ENCODE results near the gene APOL4. TPM values are rescaled to one million over a fixed set of nuclear protein-coding genes. Genes with fewer than 3 reads are reported as not detected.
"Not testable (repeated sequence)": the region's sequence is repeated elsewhere in the genome, so short reads cannot be mapped to it uniquely, and the experiment has no call there.

APOL4 gene
- polyA plus RNA-seq, 3 donors, result 6.1 to 39.1 (median 38.9) TPM

DNA sequence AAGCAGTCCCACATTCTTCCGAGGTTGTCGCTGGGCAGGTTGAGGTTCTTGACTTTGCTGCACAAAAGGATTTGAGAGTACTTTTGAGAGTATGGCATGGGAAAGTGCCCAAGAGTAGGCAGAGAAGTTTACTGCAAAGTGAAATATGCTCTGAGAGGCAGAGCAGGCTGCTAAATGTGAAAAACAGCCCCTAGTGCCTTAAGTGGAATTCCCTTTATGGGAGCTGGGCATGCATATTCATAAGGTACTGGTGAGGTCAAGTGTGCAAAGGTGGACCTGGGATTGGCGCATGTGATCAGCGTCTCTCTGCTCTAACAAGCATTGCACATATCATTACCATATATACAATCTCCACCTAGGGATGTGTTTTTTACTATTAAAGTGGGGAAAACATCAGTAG lies 12.0 kb upstream of the APOL4 start:
- no peak overlapping the region for H3K27ac ChIP-seq (ENCODE audit: low read depth, low read length)
- WGBS, 3 donors, result 81 to 93% (median 84%) methylated on average over 4 of the region's 4 CpGs

DNA sequence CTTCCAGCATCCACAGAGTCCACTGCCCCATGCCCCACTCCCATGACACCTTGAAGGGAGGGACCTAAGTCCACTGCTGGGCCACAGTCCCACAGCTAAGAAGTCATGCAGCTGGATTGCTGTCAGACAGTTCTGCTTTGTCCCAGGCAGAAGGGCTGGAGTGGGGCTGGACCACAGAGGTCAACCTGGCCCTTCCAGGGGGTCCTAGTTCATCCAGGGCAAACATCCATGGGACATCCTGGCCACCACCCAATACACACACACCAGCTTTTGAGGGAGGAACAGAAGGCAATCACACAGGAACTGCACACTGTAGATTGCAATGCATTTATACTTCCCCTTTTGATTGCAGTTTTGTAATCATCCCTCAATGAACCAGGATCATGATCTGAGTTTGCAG lies 11.3 kb upstream of the APOL4 start:
- no peak overlapping the region for H3K27ac ChIP-seq (ENCODE audit: low read depth, low read length)

DNA sequence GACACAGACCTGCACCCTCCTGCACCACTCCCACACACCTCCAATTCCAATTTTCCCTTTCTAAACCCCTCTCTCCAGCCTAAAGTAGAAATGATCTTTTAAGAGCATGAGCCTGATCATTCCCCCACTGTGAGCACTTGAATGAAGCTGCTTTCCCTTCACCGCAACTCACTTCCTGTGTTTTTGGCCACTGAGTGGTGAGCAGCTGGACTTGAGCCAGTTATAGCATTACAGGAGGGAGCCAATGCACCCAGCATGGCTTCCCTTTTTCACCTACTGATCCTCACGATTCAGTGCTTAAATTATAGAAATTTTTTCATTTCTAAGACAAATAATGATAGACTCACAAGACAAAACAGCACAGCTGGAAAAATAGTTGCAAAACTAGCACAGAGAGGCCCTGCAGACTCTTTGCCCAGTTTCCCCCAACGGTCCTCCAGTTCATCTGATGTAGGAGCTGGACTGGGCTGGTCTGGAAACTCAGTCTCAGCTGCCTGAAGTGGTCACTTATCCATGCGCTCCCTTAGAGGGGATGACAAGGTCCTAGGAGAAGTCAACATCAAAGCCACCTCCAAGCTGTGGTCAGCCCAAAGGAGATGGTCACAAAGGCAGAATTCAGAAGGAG lies 9.7 kb upstream of the APOL4 start:
- no peak overlapping the region for H3K27ac ChIP-seq (ENCODE audit: low read depth, low read length)
- 43 to 68% (median 49%) methylated on average over 4 of the region's 4 CpGs for WGBS, 3 donors

DNA sequence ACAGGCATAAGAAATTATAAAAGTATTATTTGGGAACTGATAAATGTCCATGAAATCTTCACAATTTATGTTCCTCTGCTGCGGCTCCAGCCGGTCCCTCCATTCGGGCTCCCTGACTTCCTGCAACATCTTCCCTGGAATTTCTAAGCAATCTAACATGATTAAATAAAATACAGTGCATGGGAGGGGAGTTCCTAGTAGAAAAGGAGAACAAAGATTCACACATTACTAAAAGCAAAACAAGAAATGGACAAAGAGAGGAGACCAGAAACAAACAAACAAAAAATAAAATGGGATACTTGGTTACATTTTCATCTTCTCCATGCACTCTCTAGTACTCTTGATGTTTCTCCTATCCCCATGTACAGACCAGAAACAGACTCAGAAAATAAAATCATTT lies 8.6 kb upstream of the APOL4 start:
- H3K27ac ChIP-seq (ENCODE audit: low read depth, low read length), result no peak overlapping the region
- 71 to 93% (median 81%) methylated on average over 3 of the region's 3 CpGs for WGBS, 3 donors

DNA sequence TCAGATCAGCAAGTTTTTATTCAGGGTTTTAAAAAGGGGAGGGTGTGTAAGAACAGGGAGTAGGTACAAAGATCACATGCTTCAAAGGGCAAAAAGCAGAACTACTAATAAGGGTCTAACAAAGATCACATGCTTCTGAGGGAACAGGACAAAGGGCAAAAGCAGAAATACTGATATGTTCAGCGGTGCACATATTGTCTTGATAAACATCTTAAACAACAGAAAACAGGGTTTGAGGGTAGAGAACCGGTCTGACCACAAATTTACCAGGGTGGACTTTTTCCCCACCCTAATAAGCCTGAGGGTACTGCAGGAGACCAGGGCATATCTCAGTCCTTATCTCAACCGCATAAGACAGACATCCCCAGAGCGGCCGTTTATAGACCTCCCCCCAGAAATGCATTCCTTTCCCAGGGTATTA lies 7.9 kb upstream of the APOL4 start:
- H3K27ac ChIP-seq (ENCODE audit: low read depth, low read length), result not testable (repeated sequence)
- WGBS, 3 donors, result 74 to 78% (median 74%) methylated on average over 5 of the region's 5 CpGs

DNA sequence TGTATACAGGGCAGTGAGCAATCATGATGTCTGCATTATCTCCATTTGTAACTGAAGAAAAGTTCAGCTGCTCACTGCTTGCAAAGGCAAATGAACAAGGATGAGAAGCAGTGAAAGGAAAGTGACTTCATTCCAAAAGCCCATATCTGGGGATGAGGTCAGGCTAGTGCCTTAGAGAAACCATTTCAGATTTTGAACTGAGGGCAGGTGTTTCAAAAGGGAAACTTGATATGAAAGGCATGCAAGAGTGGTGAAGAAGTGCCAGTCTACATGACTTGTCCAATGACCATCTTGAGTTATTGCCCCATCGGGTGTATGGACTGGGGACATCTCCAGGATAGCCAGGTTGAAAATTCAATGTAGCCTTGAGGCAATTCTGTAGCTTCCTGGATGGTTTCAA lies 7.3 kb upstream of the APOL4 start:
- no peak overlapping the region for H3K27ac ChIP-seq (ENCODE audit: low read depth, low read length)
- 96 to 100% (median 97%) methylated on average over 1 of the region's 1 CpG for WGBS, 3 donors

DNA sequence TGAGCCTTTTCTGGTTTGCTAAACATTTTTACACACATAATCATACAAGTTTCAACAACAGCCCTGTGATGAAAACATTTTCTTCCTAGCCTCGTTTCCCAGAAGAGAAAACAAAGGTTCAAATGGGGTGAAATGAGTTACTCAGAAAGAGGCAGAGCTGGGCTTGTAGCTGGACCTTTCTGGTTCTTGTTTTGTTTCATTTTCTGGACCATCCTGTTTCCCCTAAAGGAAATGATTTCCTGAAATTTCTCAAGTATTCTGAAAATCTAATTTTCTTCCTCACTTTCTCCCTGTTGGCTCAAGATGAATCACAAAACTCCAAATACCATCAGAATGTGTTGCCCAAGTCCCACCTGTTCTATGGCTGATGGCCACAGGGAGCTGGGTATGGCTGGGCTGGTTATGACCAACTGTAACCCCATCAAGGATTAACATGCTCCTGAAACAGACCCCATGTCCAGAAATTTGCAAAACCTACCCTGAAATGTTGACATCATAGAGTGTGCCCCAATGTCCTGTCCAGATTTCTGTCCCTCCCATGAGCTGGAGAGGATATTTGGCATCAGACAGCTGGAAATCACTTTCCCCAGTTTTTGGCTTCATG lies 6.7 kb upstream of the APOL4 start:
- H3K27ac ChIP-seq (ENCODE audit: low read depth, low read length), result no peak overlapping the region
- 24 to 34% (median 25%) methylated on average over 1 of the region's 1 CpG for WGBS, 3 donors

DNA sequence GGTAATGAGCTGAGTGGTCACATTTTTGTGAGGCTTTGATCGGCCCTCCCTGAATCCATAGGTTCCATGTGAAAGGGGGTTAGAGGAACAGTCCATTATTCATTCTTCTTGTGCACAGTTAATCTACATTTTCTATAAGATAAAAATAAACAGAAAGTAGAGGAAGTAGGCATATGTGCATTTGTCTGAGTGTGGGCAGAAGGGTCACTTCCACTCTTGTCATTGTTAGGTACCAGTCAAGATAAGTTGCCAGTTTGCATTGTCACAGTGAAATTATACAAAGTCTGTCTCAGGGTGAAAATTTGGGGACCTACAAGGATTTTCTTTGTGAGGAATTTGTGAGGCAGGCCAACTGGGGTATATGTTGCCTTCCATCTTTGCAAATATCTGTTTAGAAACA lies 4.6 kb upstream of the APOL4 start:
- H3K27ac ChIP-seq (ENCODE audit: low read depth, low read length), result no peak overlapping the region
- 93 to 100% (median 95%) methylated on average over 1 of the region's 1 CpG for WGBS, 3 donors

DNA sequence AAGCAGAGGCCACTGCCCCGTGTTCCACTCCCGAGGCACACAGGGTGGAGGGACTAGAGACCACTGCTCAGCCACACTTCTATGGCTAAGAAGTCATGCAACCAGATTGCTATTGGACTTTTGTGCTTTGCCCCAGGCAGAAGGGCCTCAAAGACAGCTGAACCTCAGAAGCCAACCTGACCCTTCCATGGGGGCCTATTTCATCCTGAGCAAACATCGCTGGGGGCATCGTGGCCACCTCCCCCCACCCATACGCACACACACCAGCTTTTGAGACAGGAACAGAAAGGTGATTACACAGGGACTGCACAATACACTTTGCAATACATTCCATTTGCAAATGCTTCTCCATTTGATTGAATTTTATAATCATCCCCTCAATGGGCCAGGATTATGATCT lies 4.0 kb upstream of the APOL4 start:
- WGBS, 3 donors, result 70 to 85% (median 76%) methylated on average over 5 of the region's 5 CpGs
- not testable (repeated sequence) for H3K27ac ChIP-seq (ENCODE audit: low read depth, low read length)

DNA sequence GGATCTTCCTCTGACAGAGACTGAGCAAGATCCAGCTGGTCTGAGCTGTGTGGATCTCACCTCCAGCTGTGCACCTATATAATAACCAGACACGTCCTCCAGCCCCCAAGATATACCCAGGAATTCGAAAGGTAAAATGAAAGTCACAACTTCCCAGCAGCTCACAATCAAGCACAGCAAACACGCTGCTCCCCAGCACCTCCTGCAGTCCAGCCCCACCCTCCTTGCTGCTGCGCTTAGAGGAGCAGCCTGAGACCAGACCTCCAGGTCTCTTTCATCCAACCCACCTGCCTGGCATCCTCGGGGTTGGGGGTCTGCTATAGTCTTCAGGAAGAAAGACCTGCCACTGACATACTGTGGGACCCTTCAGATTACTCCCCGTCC lies 3.0 kb upstream of the APOL4 start:
- H3K27ac ChIP-seq (ENCODE audit: low read depth, low read length), result no peak overlapping the region
- 58 to 65% (median 64%) methylated on average over 6 of the region's 6 CpGs for WGBS, 3 donors

DNA sequence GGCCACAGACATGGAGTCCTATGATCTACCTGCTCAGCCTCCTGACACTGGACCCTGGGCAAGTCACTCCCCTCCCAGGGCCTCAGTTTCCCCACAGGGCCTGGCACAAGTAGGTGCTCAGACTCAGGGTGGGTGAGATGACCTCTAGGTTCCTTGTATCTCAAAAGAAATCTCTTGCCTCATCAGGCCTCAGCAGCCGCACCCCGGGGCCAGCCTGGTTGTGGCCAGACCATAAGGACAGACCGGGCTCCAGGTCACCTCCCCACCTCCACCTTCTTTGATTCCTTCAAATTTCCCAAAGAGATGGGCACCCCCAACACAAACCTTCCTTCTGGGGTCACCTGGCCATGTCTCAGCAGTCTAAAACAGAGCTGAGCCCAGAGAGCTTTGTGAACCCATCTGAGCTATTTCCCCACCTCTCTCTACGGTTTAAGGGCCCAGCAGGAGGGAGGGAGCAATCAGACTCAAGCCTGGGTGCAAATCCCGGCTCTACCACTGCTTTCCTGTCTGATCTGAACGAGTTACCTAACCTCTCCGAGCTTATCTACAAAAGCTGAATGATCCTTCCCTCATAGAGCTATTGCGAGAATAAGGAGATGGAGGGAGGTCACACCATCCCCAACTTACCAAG lies 2.5 kb upstream of the APOL4 start:
- no peak overlapping the region for H3K27ac ChIP-seq (ENCODE audit: low read depth, low read length)
- WGBS, 3 donors, result 74 to 82% (median 77%) methylated on average over 8 of the region's 8 CpGs

DNA sequence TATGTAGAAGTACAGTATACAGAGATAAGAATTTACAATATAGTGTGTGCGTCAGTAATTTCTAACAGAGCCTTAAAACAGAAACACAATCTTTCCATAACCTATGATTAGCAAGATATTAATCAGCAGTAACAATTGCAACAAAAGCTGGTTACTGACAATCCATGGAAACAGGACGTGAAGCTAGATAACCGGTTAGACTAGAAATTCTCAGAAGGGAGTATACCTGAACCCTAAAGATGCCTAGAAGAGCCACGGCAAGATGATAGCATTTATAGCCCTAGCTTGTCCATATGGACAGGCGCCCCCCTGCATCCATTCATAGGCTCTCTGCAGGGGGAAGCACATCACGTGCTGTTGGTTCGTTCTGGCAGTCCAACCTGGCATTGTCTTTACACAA lies 1.8 kb upstream of the APOL4 start:
- H3K27ac ChIP-seq (ENCODE audit: low read depth, low read length), result not testable (repeated sequence)

DNA sequence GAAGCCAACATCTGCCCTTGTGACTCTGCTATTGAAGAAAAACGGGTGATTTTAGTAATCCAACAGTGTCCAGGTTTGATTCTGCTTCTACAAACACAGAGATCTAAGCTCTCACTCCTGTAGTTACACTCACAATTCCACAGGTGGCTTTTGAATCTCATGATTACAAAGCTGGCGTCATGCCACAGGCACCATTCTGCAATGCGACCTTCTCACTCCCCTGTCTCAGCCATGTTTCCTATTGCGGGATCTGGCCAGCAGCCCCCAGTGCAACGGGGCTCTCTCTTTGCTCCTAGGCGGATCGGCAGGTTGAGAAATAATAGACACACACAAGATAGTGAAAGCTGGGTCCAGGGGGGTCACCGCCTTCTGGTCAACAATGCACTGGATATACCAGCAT lies 1.3 kb upstream of the APOL4 start:
- WGBS, 3 donors, result 19 to 55% (median 46%) methylated on average over 8 of the region's 8 CpGs

More for the DNA sequence above, 1.8 kb upstream of the APOL4 start:
- WGBS, 3 donors, result 63 to 86% (median 81%) methylated on average over 7 of the region's 7 CpGs

DNA sequence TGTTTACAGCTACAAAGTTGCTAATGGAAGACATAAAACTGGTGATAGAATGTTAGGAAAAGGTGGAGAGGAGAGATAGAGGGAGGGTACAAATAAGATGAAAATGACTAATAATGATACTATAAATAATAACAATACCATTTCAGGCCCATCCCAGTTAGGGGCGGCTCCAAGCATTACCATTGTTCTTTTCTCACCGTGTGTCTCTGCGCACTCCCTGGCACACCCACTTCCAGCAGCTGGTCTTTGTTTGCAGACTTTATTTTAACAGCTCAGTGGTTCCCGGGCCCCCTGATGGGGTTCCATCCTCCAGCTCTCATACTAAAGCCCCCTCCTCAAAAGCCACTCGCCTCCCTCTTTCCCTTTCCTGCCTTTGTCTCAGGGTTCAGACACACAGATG lies 584 bp downstream of the APOL4 start:
- 69 to 86% (median 71%) methylated on average over 1 of the region's 5 CpGs for WGBS, 3 donors
- not testable (repeated sequence) for H3K27ac ChIP-seq (ENCODE audit: low read depth, low read length)

More for the DNA sequence above, 1.3 kb upstream of the APOL4 start:
- H3K27ac ChIP-seq (ENCODE audit: low read depth, low read length), result not testable (repeated sequence)

DNA sequence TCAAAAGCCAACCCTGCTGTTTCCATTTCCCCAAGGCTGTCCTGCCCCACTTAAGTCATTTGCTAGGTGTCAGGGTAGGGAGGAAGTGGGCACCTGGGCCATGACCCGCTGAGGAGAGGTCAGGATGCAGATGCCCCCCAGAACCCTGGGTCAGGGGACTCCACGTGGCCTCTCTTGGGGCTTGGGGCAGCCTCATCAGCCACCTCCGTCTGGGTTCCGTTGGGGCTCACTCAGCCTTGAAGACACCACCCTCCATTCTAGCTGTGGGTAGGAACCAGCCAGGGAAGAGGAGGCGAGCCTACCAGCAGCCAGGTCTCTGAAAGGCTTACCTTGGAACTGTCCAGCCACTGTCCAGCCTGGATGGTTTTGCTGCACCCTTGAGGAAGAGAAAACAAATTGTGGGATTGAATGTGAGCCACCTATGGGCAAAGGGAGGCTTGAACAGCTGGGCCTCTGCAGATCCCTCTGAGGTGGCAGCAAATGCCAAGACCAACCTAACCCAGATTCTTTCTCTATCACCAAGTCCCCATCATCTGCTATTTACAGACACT lies 2.5 kb downstream of the APOL4 start:
- 72 to 88% (median 86%) methylated on average over 5 of the region's 5 CpGs for WGBS, 3 donors

DNA sequence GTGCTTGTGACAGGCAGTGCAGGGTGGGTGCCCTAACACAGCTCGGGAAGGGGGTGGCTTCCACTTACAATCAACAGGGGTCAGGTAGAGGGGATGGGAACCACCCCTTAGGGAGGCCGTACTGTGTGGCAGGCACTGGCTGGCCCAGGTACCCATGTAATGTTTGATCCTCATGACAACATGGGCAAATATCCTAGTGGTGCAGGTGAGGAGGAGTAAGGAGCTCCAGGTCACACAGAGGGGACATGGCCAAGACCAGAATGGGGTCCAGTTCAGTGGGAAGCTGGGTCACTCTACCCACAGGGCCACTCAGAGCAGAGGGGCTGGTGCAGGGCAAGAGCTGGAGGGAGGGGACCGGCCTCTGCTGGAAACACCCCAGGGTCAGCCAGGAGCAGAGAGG lies 3.1 kb downstream of the APOL4 start:
- 87 to 96% (median 91%) methylated on average over 3 of the region's 3 CpGs for WGBS, 3 donors
- no peak overlapping the region for H3K27ac ChIP-seq (ENCODE audit: low read depth, low read length)

More for the DNA sequence above, 2.5 kb downstream of the APOL4 start:
- H3K27ac ChIP-seq (ENCODE audit: low read depth, low read length), result no peak overlapping the region

DNA sequence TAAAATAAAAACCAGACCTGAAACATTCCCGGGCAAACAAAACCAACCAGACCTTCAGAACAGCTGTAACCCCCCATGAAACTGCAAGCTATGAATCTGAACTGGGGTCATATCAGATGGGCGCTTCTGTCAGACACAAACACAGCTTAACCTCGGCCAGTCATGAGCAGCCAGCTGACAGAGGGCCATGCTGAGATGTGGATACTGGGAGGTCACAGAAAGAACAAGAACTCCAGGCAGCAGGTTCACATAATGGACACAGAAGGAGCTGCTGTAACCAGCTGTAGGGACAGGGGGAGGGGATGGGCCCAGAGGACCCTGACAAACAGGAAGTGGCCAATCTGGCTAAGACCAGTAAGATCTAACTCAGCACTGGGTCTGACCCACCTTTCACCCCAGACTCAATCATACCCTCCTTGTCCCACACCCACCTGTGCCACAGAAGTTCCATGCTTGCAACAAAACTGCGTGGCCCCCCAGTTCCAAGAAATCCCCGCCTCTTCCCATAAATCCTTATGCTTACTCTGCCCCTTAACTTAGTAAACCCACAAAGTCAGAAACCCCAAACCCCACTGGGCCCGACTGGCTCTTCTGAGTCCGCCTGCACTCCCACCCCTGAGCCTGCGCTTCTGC lies 4.0 kb downstream of the APOL4 start:
- H3K27ac ChIP-seq (ENCODE audit: low read depth, low read length), result no peak overlapping the region

DNA sequence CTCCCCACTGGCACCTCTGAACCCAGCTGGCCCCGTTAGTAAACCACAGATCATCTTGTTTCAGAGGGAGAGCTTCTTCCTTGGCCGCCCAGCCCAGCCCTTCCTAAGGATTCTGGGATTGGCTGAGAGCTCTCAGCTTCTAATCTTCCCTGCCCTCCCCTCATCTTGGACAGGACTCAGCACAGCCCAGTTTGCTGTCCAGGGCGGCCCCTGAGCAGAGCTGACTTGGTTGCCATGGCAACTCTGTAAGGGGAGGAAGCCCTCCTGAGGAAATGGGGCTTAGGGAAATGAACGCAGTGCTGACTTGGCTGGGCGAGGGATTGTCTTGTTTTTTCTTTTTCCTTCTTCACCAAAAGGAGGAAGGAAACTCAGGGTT lies 4.6 kb downstream of the APOL4 start:
- WGBS, 3 donors, result 7 to 64% (median 12%) methylated on average over 4 to 5 of the region's 5 CpGs
- no peak overlapping the region for H3K27ac ChIP-seq (ENCODE audit: low read depth, low read length)

More for the DNA sequence above, 4.0 kb downstream of the APOL4 start:
- WGBS, 3 donors, result 34 to 63% (median 46%) methylated on average over 8 of the region's 8 CpGs
